Right lobe of liver (tissue), 4 donors: ENCODE results near the gene KRT7.
"Not testable (repeated sequence)": the region's sequence is repeated elsewhere in the genome, so short reads cannot be mapped to it uniquely, and the experiment has no call there.

Source experiments
- CTCF ChIP-seq, 4 donors: fragments of 200-600 bp in 3 of 4; fragments of 450-650 bp in 1 of 4; IDR thresholded peaks; one replicate each; pipeline versions ENCODE4 v1.5.1 to v1.8.0; 2016 to 2022; ENCODE audit warnings: antibody characterized with exemption in 4 of 4, mild to moderate bottlenecking in 2 of 4
- POLR2A ChIP-seq: fragments of 450-650 bp; IDR thresholded peaks from one replicate; pipeline ENCODE4 v1.6.1; 2017; ENCODE audit warnings: antibody characterized with exemption, mild to moderate bottlenecking
- donor health status: DM: no; HTN: no; CAD: no.
- donor health status: DM: no; HTN: no; CAD: no.
- donor health status: DM: no; HTN: yes; CAD: no.

GRCh38 chr12:52286857-52287785, 54.1 kb downstream of the KRT7 start:
- not testable (repeated sequence) for TF ChIP-seq CTCF (IDR thresholded peaks at IDR 0.05); POLR2A
